Smooth muscle cell (in vitro differentiated cells): ENCODE results near the gene ERVFRD-1. TPM values are rescaled to one million over a fixed set of nuclear protein-coding genes. Genes with fewer than 3 reads are reported as not detected.
A peak's percentile ranks its signal among the peaks of the same experiment; 100 is the strongest.

Experiments used
- DNase-seq: peaks from one replicate; lab custom pipeline; 2025; ENCODE audit not compliant: unreplicated experiment; lab: John Stamatoyannopoulos, UW
- H2AFZ ChIP-seq: fragments of 200-600 bp; sonication (generic); 2 replicates; pipeline ENCODE4 v1.6.0; 2016; ENCODE audit warnings: antibody characterized with exemption, low read depth, mild to moderate bottlenecking
- H3F3A ChIP-seq: fragments of 200-600 bp; sonication (generic); 2 replicates; pipeline ENCODE4 v1.6.0; 2017; ENCODE audit warnings: antibody characterized with exemption, low read depth
- H3K27ac ChIP-seq: fragments of 200-600 bp; sonication (generic); 2 replicates; pipeline ENCODE4 v1.5.1; 2016; ENCODE audit warnings: low read depth, mild to moderate bottlenecking
- H3K27me3 ChIP-seq: fragments of 200-600 bp; sonication (generic); 2 replicates; pipeline ENCODE4 v1.6.1; 2016; ENCODE audit warnings: low read depth, mild to moderate bottlenecking
- H3K36me3 ChIP-seq: fragments of 200-600 bp; sonication (generic); 2 replicates; pipeline ENCODE4 v1.5.1; 2016; ENCODE audit warnings: low read depth
- H3K4me1 ChIP-seq: fragments of 200-600 bp; sonication (generic); 2 replicates; pipeline ENCODE4 v1.5.1; 2016; ENCODE audit warnings: low read depth
- H3K4me2 ChIP-seq: fragments of 200-600 bp; sonication (generic); 2 replicates; pipeline ENCODE4 v1.6.0; 2016; ENCODE audit warnings: mild to moderate bottlenecking
- H3K4me3 ChIP-seq: fragments of 200-600 bp; sonication (generic); 2 replicates; pipeline ENCODE4 v1.5.1; 2016; ENCODE audit warnings: mild to moderate bottlenecking
- H3K79me2 ChIP-seq: fragments of 200-600 bp; sonication (generic); 2 replicates; pipeline ENCODE4 v1.6.0; 2016; ENCODE audit warnings: low read depth, mild to moderate bottlenecking
- H3K9ac ChIP-seq: fragments of 200-600 bp; sonication (generic); 2 replicates; pipeline ENCODE4 v1.6.0; 2016; ENCODE audit warnings: low read depth
- H3K9me3 ChIP-seq: fragments of 200-600 bp; sonication (generic); replicated peaks from 2 replicates; pipeline ENCODE4 v1.5.1; 2016; ENCODE audit warnings: low read depth
- H4K20me1 ChIP-seq: fragments of 200-600 bp; sonication (generic); 2 replicates; pipeline ENCODE4 v1.6.0; 2016; ENCODE audit warnings: low read depth
- WGBS: methylation state at CpG from one replicate; pipeline ENCODE4 v1.1.7; 2016; ENCODE audit warnings: low lambda C conversion rate; 5-methylcytosine and 5-hydroxymethylcytosine counted together
- polyA plus RNA-seq: library from polyadenylated mRNA; unstranded; fragments of >200 nt; fragmentation: Nextera tagmentation; extraction: Ambion mirVana; gene quantifications from 2 replicates; pipeline ENCODE4 v1.2.1, GENCODE V29; 2016
- total RNA-seq: library from RNA; depleted of rRNA; stranded (reverse); fragments of >200 nt; gene quantifications from 2 replicates; pipeline ENCODE4 v1.2.3, GENCODE V29; 2014
- TF ChIP-seq, protein P1 (sequence below): fragments of 200-600 bp; sonication (generic); IDR thresholded peaks from 2 replicates; pipeline ENCODE4 v1.5.1; 2017; ENCODE audit warnings: borderline replicate concordance, mild to moderate bottlenecking, antibody characterized with exemption; ENCODE audit not compliant: insufficient read depth, poor library complexity, severe bottlenecking

ERVFRD-1 gene
- total and polyA plus RNA-seq, 2 experiments from 2014 or later = 0.09 TPM; not detected in 1

DNA sequence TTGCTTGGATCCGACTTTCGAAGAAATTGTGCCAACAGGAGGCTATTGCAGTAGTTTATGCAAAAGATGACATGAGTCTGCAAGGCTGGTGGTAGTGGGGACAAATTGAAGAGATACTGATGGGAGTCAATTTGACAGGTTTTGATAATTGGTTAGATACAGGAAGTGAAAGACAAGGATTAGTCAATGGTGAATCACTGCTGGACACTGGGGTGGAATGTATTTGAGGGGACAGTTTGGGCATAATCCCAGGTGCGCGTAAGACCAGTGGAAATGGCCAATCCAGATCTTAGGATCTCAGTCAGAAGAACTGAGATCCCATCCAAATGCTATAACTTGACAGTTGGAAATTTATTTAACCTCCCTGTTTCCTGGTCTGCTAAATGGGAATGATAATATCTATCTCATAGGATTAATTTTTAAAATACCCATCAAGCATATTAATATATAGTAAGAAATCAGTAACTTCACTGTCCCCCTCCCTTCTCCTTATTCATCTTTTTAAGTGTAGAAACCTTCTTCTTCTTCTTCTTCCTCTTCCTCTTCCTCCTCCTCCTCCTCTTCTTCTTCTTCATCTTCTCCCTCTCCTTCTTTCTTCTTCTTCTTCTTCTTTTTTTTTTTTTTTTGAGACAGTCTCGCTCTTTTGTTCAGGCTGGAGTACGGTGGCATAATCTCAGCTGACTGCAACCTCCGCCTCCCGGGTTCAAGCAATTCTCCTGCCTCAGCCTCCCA is 30.9 kb upstream of the ERVFRD-1 start:
- no peak overlapping the region for H2AFZ ChIP-seq
- H3K9ac ChIP-seq = no peak overlapping the region
- TF ChIP-seq, protein P1, sequence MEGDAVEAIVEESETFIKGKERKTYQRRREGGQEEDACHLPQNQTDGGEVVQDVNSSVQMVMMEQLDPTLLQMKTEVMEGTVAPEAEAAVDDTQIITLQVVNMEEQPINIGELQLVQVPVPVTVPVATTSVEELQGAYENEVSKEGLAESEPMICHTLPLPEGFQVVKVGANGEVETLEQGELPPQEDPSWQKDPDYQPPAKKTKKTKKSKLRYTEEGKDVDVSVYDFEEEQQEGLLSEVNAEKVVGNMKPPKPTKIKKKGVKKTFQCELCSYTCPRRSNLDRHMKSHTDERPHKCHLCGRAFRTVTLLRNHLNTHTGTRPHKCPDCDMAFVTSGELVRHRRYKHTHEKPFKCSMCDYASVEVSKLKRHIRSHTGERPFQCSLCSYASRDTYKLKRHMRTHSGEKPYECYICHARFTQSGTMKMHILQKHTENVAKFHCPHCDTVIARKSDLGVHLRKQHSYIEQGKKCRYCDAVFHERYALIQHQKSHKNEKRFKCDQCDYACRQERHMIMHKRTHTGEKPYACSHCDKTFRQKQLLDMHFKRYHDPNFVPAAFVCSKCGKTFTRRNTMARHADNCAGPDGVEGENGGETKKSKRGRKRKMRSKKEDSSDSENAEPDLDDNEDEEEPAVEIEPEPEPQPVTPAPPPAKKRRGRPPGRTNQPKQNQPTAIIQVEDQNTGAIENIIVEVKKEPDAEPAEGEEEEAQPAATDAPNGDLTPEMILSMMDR = no peak

DNA sequence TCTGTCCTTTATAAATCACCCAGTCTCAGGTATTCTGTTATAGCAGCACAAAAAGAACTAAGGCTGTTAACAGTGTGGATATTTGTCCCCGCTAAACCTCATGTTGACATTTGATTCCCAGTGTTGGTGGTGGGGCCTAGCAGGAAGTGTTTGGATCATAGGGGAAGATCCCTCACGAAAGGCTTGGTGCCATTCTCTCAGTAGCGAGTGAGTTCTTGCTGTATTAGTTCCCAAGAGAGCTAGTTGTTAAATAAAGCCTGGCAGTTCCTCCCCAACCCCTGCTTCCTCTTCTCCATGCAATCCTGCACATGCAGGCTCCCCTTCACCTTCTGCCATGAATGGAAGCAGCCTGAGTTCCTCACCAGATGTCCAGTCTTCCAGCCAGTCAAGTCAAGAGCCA is 29.8 kb upstream of the ERVFRD-1 start:
- H3K27me3 ChIP-seq = no peaks in the 10 kb centered on the region
- WGBS = 97% methylated on average over 3 of the region's 3 CpGs
- no peak overlapping the region for H3K27ac ChIP-seq
- H2AFZ ChIP-seq = no peak overlapping the region
- no peaks in the 10 kb centered on the region for H3K79me2 ChIP-seq
- H3K4me2 ChIP-seq = no peak overlapping the region
- DNase-seq = no peak
- no peaks in the 10 kb centered on the region for H4K20me1 ChIP-seq
- no peaks in the 10 kb centered on the region for H3K36me3 ChIP-seq
- H3K4me3 ChIP-seq = no peak overlapping the region
- TF ChIP-seq, protein P1 = no peak
- H3K4me1 ChIP-seq = peaks cover 4% of the 10 kb centered on the region
- H3K9me3 ChIP-seq = no peaks in the 10 kb centered on the region
- peaks cover 12% of the 10 kb centered on the region for H3F3A ChIP-seq
- H3K9ac ChIP-seq = no peak overlapping the region

More for the DNA sequence above, 30.9 kb upstream of the ERVFRD-1 start:
- peaks cover 4% of the 10 kb centered on the region for H3K4me1 ChIP-seq
- peaks cover 12% of the 10 kb centered on the region for H3F3A ChIP-seq
- H3K4me3 ChIP-seq = no peak overlapping the region
- H3K9me3 ChIP-seq = no peaks in the 10 kb centered on the region
- DNase-seq = no peak
- no peaks in the 10 kb centered on the region for H3K27me3 ChIP-seq
- H3K27ac ChIP-seq = no peak overlapping the region
- H4K20me1 ChIP-seq = no peaks in the 10 kb centered on the region
- 98% methylated on average over 8 of the region's 8 CpGs for WGBS
- no peak overlapping the region for H3K4me2 ChIP-seq
- H3K79me2 ChIP-seq = no peaks in the 10 kb centered on the region
- H3K36me3 ChIP-seq = no peaks in the 10 kb centered on the region

DNA sequence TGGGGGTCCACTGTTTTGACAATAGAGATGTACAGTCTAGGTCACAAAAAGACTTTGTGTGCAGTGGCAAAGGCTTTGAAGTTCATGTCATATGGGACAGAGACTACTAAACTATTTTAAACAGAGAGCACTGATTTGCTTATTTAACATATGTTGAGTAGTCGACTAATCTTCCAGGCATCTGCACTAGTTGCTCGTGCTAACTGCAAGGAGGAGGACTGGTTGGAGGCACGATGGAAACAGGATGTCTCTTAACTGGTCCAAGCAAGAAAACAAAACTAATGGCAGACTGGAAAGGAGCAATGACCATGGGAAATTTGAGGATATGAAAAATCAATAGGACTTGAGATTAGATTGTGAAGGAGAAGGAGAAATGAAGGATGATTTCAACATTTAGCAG is 28.5 kb upstream of the ERVFRD-1 start:
- H2AFZ ChIP-seq = no peak overlapping the region
- no peaks in the 10 kb centered on the region for H3K36me3 ChIP-seq
- H3K9me3 ChIP-seq = no peaks in the 10 kb centered on the region
- TF ChIP-seq, protein P1 = no peak
- H3K79me2 ChIP-seq = no peaks in the 10 kb centered on the region
- H3K9ac ChIP-seq = no peak overlapping the region
- 24% methylated on average over 3 of the region's 3 CpGs for WGBS
- peaks cover 4% of the 10 kb centered on the region for H3K4me1 ChIP-seq
- H3K4me2 ChIP-seq = peak overlapping the region; percentile 28
- H3K27ac ChIP-seq = peak overlapping the region; percentile 78
- H3F3A ChIP-seq = peaks cover 12% of the 10 kb centered on the region
- no peaks in the 10 kb centered on the region for H3K27me3 ChIP-seq
- H4K20me1 ChIP-seq = no peaks in the 10 kb centered on the region
- DNase-seq = no peak
- H3K4me3 ChIP-seq = no peak overlapping the region
